Body of pancreas (tissue), 4 donors: Measurements from ENCODE around the gene PDE6B. TPM values are rescaled to one million over a fixed set of nuclear protein-coding genes. Genes with fewer than 3 reads are reported as not detected.

Experiments
- ATAC-seq: fragments of 150-250 bp; one replicate; pipeline ENCODE4 v1.9.1; 2016
- DNase-seq, 4 donors: peaks; one replicate each; pipeline ENCODE4 v3.0.0-alpha.2; 2019
- H3K27ac ChIP-seq, 4 donors: fragments of 200-600 bp; sonication (generic); 1 replicate in 3 of 4; 2 replicates in 1 of 4; pipeline versions ENCODE4 v1.5.1 to v1.6.1; 2016 to 2019; ENCODE audit warnings: mild to moderate bottlenecking in 1 of 4, mixed read lengths in 1 of 4, moderate library complexity in 1 of 4
- H3K27me3 ChIP-seq, 2 donors: fragments of 200-600 bp; sonication (generic); one replicate each; pipeline ENCODE4 v1.6.0; 2016; ENCODE audit warnings: mild to moderate bottlenecking in 1 of 2
- H3K36me3 ChIP-seq, 2 donors: fragments of 200-600 bp; sonication (generic); replicated peaks in 1 of 2; 2 replicates each; pipeline ENCODE4 v1.5.1; 2016; ENCODE audit warnings: low read depth in 2 of 2; ENCODE audit not compliant: insufficient read depth in 1 of 2
- H3K4me1 ChIP-seq: fragments of 200-600 bp; sonication (generic); one replicate; pipeline ENCODE4 v1.6.0; 2016
- H3K4me3 ChIP-seq, 2 donors: fragments of 200-600 bp; sonication (generic); 1 replicate in 1 of 2; 2 replicates in 1 of 2; pipeline ENCODE4 v1.5.1; 2016 to 2019
- H3K9me3 ChIP-seq, 3 donors: fragments of 200-600 bp; sonication (generic); 1 replicate in 2 of 3; 2 replicates in 1 of 3; pipeline ENCODE4 v1.5.1; 2016
- CTCF ChIP-seq, 7 experiments: fragments of 450-650 bp in 4 of 7; fragments of 200-600 bp in 3 of 7; sonication (generic) in 3 of 7; IDR thresholded peaks; one replicate each; pipeline ENCODE4 v1.5.1; 2016 to 2019; ENCODE audit warnings: antibody characterized with exemption in 7 of 7
- POLR2A ChIP-seq, 3 donors: fragments of 450-650 bp; IDR thresholded peaks; one replicate each; pipeline ENCODE4 v1.6.1; 2016; ENCODE audit warnings: antibody characterized with exemption in 3 of 3, mild to moderate bottlenecking in 2 of 3
- WGBS, 2 donors: methylation state at CpG; one replicate each; pipeline ENCODE4 v1.1.5; 2017; 5-methylcytosine and 5-hydroxymethylcytosine counted together
- intact Hi-C: fragments of 100-400 bp; cut with DNase I; formaldehyde crosslinking; loops from one replicate; pipeline ENCODE4 v1.15.1; 2023
- total RNA-seq, 2 donors: library from RNA; depleted of rRNA; stranded (reverse); fragments of >200 nt; gene quantifications; one replicate each; pipeline ENCODE4 v1.1.0, GENCODE V29; 2016

The PDE6B gene
- total RNA-seq, 2 donors from 2014 or later, result 0.26 TPM; not detected in 1

DNA sequence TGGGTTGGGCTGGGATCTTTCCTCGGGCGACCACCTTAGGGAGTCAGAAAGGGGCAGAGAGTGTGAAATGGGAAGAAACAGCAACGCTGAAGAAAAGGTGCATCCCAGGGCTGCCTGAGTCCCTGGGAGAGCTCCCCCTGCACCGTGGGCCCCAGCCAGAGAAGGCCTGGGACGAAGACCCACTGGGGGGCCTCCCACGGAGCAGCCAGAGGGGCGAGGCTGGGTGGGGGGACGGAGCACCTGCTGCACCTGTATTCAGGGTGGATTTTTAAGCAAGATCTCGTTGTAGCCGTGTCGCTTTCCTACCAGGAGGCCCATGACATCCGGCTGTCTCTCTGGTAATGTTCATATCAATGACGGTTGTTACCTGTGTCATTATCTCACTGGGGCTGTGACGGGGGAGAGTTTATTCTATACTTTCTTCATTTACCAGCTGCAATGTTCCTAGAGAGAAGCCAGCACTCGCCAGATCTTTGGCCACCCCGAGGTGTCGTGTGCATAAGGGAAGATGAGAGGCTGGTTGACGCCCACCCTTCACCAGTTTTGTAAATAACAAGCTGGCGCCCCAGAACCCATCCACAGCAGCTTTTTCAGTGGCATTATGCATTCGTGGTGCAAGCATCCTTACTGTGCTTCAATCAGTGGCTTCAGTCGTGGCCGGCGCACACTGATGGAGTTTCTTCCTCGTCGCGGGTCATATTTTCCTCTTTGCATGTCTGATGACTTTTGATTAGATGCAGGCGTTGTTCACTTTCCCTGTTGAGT, 74.6 kb downstream of the PDE6B start:
- ATAC-seq, result no peak
- DNase-seq, result no peak
- TF ChIP-seq CTCF (IDR thresholded peaks at IDR 0.05), result no peak
- no peak for TF ChIP-seq POLR2A (IDR thresholded peaks at IDR 0.05)
- peaks cover 3% of the 10 kb centered on the region for H3K4me1 ChIP-seq
- H3K36me3 ChIP-seq, result no peaks in the 10 kb centered on the region
- H3K27me3 ChIP-seq, result no peaks in the 10 kb centered on the region
- H3K4me3 ChIP-seq, result no peak overlapping the region
- 67 to 73% methylated on average over 19 to 22 of the region's 27 CpGs for WGBS, 2 donors
- H3K9me3 ChIP-seq, result no peaks in the 10 kb centered on the region
- H3K27ac ChIP-seq, result no peak overlapping the region
- intact Hi-C loops, result no loop called here

- ATAC-seq, result no peak
- no peak for TF ChIP-seq POLR2A (IDR thresholded peaks at IDR 0.05)
- TF ChIP-seq CTCF (IDR thresholded peaks at IDR 0.05), result no peak
- intact Hi-C loops, result no loop called here
- WGBS, 2 donors, result 68 to 71% methylated on average over 10 to 16 of the region's 16 CpGs
- Histone ChIP-seq H3K4me1 (peaks cover 7% of the 10 kb centered on the region), H3K9me3 (no peaks in the 10 kb centered on the region), H3K36me3 (no peaks in the 10 kb centered on the region), H3K27ac (no peak overlapping the region), H3K27me3 (no peaks in the 10 kb centered on the region), H3K4me3 (no peak overlapping the region)
- no peak for DNase-seq
Observed at GRCh38 chr4:700587-701264, 75.4 kb downstream of the PDE6B start.

- TF ChIP-seq POLR2A (IDR thresholded peaks at IDR 0.05) (no peak), CTCF (IDR thresholded peaks at IDR 0.05) (no peak)
- Histone ChIP-seq H3K9me3 (no peaks in the 10 kb centered on the region), H3K27ac (no peak overlapping the region), H3K27me3 (no peaks in the 10 kb centered on the region), H3K36me3 (no peaks in the 10 kb centered on the region), H3K4me3 (no peak overlapping the region), H3K4me1 (peaks cover 24% of the 10 kb centered on the region)
- intact Hi-C loops, result no loop called here
- no peak for ATAC-seq
- DNase-seq, result no peak
- WGBS, 2 donors, result 63 to 85% methylated on average over 7 of the region's 7 CpGs
Observed at GRCh38 chr4:702618-703048, 77.3 kb downstream of the PDE6B start.

DNA sequence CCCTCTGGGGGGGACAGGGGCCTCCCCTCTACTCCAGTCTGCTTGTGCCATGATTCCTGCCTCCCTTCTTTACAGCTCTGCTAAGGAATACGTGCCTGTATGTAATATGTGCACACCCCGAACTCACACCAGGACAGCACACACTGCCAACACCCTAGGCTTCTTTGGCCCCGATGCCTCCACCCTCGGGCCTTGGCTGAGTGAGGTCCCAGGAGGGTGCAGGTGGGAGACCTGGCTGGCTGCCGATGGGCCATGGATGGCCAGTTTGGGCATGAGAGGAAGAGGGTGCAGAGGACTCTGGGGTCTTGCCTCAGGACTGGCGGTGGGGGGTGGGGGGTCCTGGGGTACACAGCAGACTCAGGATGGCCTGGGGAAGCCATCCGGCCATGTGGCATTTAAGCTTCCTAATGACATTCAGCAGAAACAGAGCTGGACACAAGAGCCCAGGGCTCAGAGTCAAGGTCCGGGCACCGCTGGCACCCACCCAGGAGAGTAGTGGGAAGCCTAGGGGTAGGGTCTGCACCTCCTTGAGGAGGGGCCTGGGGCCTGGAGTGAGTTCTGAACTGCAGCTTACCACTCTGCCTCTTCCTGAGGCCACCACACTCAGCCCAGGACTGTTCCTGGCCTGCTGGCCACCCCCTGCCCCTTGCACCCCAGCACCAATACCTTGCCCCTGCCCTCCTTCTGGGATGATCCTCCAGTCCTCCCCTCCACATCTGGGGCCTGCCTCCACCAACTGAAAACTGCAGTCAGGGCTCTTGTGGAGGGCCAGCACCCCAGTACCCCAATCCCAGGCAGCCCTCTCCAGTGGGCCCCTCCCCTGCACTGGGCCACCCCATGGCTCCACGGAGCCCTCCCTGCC, 78.2 kb downstream of the PDE6B start:
- Histone ChIP-seq H3K9me3 (no peaks in the 10 kb centered on the region), H3K4me3 (no peak overlapping the region), H3K4me1 (peaks cover 33% of the 10 kb centered on the region), H3K36me3 (no peaks in the 10 kb centered on the region), H3K27ac (no peak overlapping the region), H3K27me3 (no peaks in the 10 kb centered on the region)
- TF ChIP-seq CTCF (IDR thresholded peaks at IDR 0.05) (no peak), POLR2A (IDR thresholded peaks at IDR 0.05) (no peak)
- intact Hi-C loops, result no loop called here
- WGBS, 2 donors, result 82 to 86% methylated on average over 3 to 10 of the region's 10 CpGs
- no peak for ATAC-seq
- DNase-seq, result no peak
